Loucy (cell line): ENCODE results near the gene NOTCH1.

Experiments used
- H2AFZ ChIP-seq: fragments of 200-600 bp; sonication (generic); 2 replicates; pipeline ENCODE4 v1.6.0; 2016; ENCODE audit warnings: antibody characterized with exemption, mild to moderate bottlenecking, low read length, moderate library complexity
- H3F3A ChIP-seq: fragments of 200-600 bp; 2 replicates; pipeline ENCODE4 v1.6.0; 2016; ENCODE audit warnings: antibody characterized with exemption, low read depth, mild to moderate bottlenecking
- H3K27me3 ChIP-seq: fragments of 200-600 bp; sonication (generic); 2 replicates; pipeline ENCODE4 v1.6.1; 2014; ENCODE audit warnings: low read length, mild to moderate bottlenecking; ENCODE audit not compliant: insufficient read depth, poor library complexity, severe bottlenecking
- H3K36me3 ChIP-seq: fragments of 200-600 bp; sonication (generic); 2 replicates; pipeline ENCODE4 v1.6.1; 2016; ENCODE audit warnings: low read length; ENCODE audit not compliant: insufficient read depth
- H3K4me1 ChIP-seq: fragments of 200-600 bp; sonication (generic); 2 replicates; pipeline ENCODE4 v1.5.1; 2014; ENCODE audit warnings: low read length, mild to moderate bottlenecking; ENCODE audit not compliant: insufficient read depth, poor library complexity, severe bottlenecking
- H3K4me2 ChIP-seq: fragments of 200-600 bp; sonication (generic); 2 replicates; pipeline ENCODE4 v1.6.0; 2014; ENCODE audit warnings: antibody characterized with exemption, low read length, low read depth, mild to moderate bottlenecking; ENCODE audit not compliant: poor library complexity, severe bottlenecking
- H3K4me3 ChIP-seq: fragments of 200-600 bp; sonication (generic); 2 replicates; pipeline ENCODE4 v1.5.1; 2014; ENCODE audit warnings: low read length, mild to moderate bottlenecking, mixed read lengths; ENCODE audit not compliant: poor library complexity, severe bottlenecking
- H3K79me2 ChIP-seq: fragments of 200-600 bp; sonication (generic); 2 replicates; pipeline ENCODE4 v1.6.1; 2014; ENCODE audit warnings: low read length; ENCODE audit not compliant: insufficient read depth
- H3K9ac ChIP-seq: fragments of 200-600 bp; sonication (generic); 2 replicates; pipeline ENCODE4 v1.6.0; 2014; ENCODE audit warnings: mild to moderate bottlenecking, low read depth, low read length, moderate library complexity; ENCODE audit not compliant: poor library complexity, severe bottlenecking
- H3K9me2 ChIP-seq: fragments of 200-600 bp; sonication (generic); replicated peaks from 2 replicates; pipeline ENCODE4 v1.6.1; 2016; ENCODE audit warnings: low read depth, low read length, mixed read lengths
- H3K9me3 ChIP-seq: fragments of 200-600 bp; sonication (generic); 2 replicates; pipeline ENCODE4 v1.6.1; 2014; ENCODE audit warnings: mild to moderate bottlenecking, antibody characterized with exemption, low read length, low read depth; ENCODE audit not compliant: insufficient read depth
- H4K20me1 ChIP-seq: fragments of 200-600 bp; sonication (generic); 2 replicates; pipeline ENCODE4 v1.6.0; 2014; ENCODE audit warnings: antibody characterized with exemption, low read length, mild to moderate bottlenecking; ENCODE audit not compliant: insufficient read depth, poor library complexity, severe bottlenecking
- CTCF ChIP-seq: fragments of 200-600 bp; sonication (generic); conservative IDR thresholded peaks from 2 replicates; pipeline ENCODE4 v1.5.1; 2014; ENCODE audit warnings: mild to moderate bottlenecking, antibody characterized with exemption, low read length
- EZH2phosphoT487 ChIP-seq: fragments of 200-600 bp; IDR thresholded peaks from 2 replicates; pipeline ENCODE4 v1.6.1; 2018; ENCODE audit warnings: antibody characterized with exemption, mild to moderate bottlenecking, moderate library complexity, borderline replicate concordance

Gene NOTCH1

GRCh38 chr9:136460772-136461325, 85.0 kb downstream of the NOTCH1 start:
- TF ChIP-seq EZH2phosphoT487, result no peak
- TF ChIP-seq CTCF, result no peak
- no peaks in the 10 kb centered on the region for H4K20me1 ChIP-seq
- H3K4me3 ChIP-seq, result no peak overlapping the region
- peaks cover 88% of the 10 kb centered on the region for H3K36me3 ChIP-seq
- H3K9me3 ChIP-seq, result no peaks in the 10 kb centered on the region
- H2AFZ ChIP-seq, result no peak overlapping the region
- H3K79me2 ChIP-seq, result no peaks in the 10 kb centered on the region
- H3K9ac ChIP-seq, result no peak overlapping the region
- H3K9me2 ChIP-seq, result no peaks in the 10 kb centered on the region
- H3K27me3 ChIP-seq, result no peaks in the 10 kb centered on the region
- H3F3A ChIP-seq, result no peaks in the 10 kb centered on the region
- H3K4me1 ChIP-seq, result no peaks in the 10 kb centered on the region
- H3K4me2 ChIP-seq, result no peak overlapping the region

DNA sequence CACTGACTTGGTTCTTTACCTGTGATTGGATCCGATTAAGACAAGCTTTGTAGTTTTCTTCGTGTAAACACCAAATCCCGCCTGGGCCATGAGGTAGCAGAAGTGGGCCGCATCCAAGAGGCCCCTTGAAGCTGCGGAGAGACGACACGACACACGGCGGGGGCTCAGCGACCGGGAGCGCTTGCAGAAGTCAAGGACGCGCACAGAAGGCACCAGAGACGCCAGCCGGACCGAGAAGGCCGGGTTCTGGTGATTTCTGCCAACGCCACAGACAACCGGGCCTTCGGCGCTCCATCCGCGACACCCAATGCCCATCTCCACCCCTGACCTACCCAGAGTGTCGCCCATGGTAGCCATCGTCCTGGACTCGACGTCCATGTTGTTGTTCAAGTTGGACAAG, 86.4 kb downstream of the NOTCH1 start:
- Histone ChIP-seq H3K9ac (no peak overlapping the region), H3K9me3 (no peaks in the 10 kb centered on the region), H3K79me2 (no peaks in the 10 kb centered on the region), H3F3A (no peaks in the 10 kb centered on the region), H3K4me3 (no peak overlapping the region), H3K9me2 (no peaks in the 10 kb centered on the region), H3K36me3 (peaks cover 88% of the 10 kb centered on the region; the same call in 1 of the 2 replicates), H3K4me2 (no peak overlapping the region), H4K20me1 (no peaks in the 10 kb centered on the region), H3K4me1 (no peaks in the 10 kb centered on the region), H3K27me3 (no peaks in the 10 kb centered on the region), H2AFZ (no peak overlapping the region)
- TF ChIP-seq EZH2phosphoT487 (no peak), CTCF (no peak)

- no peaks in the 10 kb centered on the region for H3K4me1 ChIP-seq
- no peak overlapping the region for H2AFZ ChIP-seq
- H3K4me2 ChIP-seq, result no peak overlapping the region
- no peaks in the 10 kb centered on the region for H3K79me2 ChIP-seq
- H3K9me2 ChIP-seq, result no peaks in the 10 kb centered on the region
- H3F3A ChIP-seq, result no peaks in the 10 kb centered on the region
- no peak overlapping the region for H3K4me3 ChIP-seq
- peaks cover 80% of the 10 kb centered on the region; the same call in 1 of the 2 replicates for H3K36me3 ChIP-seq
- H3K9me3 ChIP-seq, result no peaks in the 10 kb centered on the region
- H3K27me3 ChIP-seq, result no peaks in the 10 kb centered on the region
- TF ChIP-seq EZH2phosphoT487 (no peak), CTCF (no peak)
- no peaks in the 10 kb centered on the region for H4K20me1 ChIP-seq
- no peak overlapping the region for H3K9ac ChIP-seq
Measured at GRCh38 chr9:136457326-136457725, 88.5 kb downstream of the NOTCH1 start.
